GM12878 (cell line): ENCODE measurements around the gene LGALSL. TPM values are rescaled to one million over a fixed set of nuclear protein-coding genes. Genes with fewer than 3 reads are reported as not detected.

Experiments
- polyA plus RNA-seq, 11 experiments: library from polyadenylated mRNA; depleted of rRNA in 4 of 11; unstranded in 6 of 11; stranded (reverse) in 5 of 11; fragments of >200 nt; fragmentation: Nextera tagmentation in 4 of 11; fragmentation: Illumina TruSeq in 1 of 11; extraction: Ambion mirVana in 4 of 11; extraction: Trizol in 1 of 11; gene quantifications; 1 replicate in 1 of 11; 2 replicates in 10 of 11; pipeline versions ENCODE4 v1.2.1 to v1.2.3, GENCODE V29; 2011 to 2016; ENCODE audit warnings: inconsistent platforms in 2 of 11, missing spikeins in 2 of 11, low read depth in 1 of 11
- total RNA-seq, 4 experiments: library from RNA; depleted of rRNA in 3 of 4; stranded (reverse); fragments of >200 nt in 3 of 4; fragmentation: Illumina TruSeq in 1 of 4; extraction: Trizol in 1 of 4; gene quantifications; 2 replicates each; pipeline versions ENCODE4 v1.2.1 to v1.2.3, GENCODE V29; 2013 to 2021
- TF ChIP-seq, protein P1 (sequence below): fragments of 450-650 bp; IDR thresholded peaks from 2 replicates; pipeline ENCODE4 v1.6.1; 2018; ENCODE audit warnings: borderline replicate concordance, mild to moderate bottlenecking; ENCODE audit not compliant: partially characterized antibody
- TF ChIP-seq, protein P2 (sequence below): IDR thresholded peaks from 2 replicates; pipeline ENCODE4 v1.6.1; 2011; ENCODE audit warnings: borderline replicate concordance, low read depth, mild to moderate bottlenecking, moderate library complexity, mixed read lengths, low read length; ENCODE audit not compliant: insufficient read depth; ENCODE audit errors: extremely low read length
- TF ChIP-seq, protein P3 (sequence below): fragments of 450-650 bp; formaldehyde crosslinking; IDR thresholded peaks from 2 replicates; pipeline ENCODE4 v1.4.0; 2020; ENCODE audit warnings: mild to moderate bottlenecking, moderate library complexity

The LGALSL gene
- total and polyA plus RNA-seq, 10 of the 15 experiments (the other 5 are each of a cell fraction or from before 2014, with no cell fraction given) = 3.3 to 9.1 (median 4.9) TPM

DNA sequence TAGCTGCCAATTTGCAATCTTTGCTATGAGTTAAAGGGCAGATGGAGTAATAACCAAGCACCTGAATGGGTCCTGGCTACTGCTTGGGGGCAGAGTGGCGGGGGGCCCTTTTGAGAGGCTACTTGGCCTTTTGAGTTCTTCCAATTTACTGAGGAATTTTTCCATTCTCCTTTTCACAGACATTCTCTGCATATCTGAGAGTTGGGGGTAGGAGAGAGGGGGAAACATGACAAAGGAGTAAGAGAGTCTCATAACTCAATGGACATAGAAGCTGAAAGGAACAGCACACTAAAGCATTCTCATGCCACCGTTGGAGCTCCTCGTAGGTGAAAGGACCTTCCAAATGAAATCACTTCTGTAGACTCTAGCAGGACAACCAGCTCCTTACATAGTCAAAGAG is 16.1 kb downstream of the LGALSL start (continued):
- TF ChIP-seq, protein P1, sequence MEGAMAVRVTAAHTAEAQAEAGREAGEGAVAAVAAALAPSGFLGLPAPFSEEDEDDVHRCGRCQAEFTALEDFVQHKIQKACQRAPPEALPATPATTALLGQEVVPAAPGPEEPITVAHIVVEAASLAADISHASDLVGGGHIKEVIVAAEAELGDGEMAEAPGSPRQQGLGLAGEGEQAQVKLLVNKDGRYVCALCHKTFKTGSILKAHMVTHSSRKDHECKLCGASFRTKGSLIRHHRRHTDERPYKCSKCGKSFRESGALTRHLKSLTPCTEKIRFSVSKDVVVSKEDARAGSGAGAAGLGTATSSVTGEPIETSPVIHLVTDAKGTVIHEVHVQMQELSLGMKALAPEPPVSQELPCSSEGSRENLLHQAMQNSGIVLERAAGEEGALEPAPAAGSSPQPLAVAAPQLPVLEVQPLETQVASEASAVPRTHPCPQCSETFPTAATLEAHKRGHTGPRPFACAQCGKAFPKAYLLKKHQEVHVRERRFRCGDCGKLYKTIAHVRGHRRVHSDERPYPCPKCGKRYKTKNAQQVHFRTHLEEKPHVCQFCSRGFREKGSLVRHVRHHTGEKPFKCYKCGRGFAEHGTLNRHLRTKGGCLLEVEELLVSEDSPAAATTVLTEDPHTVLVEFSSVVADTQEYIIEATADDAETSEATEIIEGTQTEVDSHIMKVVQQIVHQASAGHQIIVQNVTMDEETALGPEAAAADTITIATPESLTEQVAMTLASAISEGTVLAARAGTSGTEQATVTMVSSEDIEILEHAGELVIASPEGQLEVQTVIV = no peak
- TF ChIP-seq, protein P2, sequence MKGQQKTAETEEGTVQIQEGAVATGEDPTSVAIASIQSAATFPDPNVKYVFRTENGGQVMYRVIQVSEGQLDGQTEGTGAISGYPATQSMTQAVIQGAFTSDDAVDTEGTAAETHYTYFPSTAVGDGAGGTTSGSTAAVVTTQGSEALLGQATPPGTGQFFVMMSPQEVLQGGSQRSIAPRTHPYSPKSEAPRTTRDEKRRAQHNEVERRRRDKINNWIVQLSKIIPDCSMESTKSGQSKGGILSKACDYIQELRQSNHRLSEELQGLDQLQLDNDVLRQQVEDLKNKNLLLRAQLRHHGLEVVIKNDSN = no peak
- TF ChIP-seq, protein P3, sequence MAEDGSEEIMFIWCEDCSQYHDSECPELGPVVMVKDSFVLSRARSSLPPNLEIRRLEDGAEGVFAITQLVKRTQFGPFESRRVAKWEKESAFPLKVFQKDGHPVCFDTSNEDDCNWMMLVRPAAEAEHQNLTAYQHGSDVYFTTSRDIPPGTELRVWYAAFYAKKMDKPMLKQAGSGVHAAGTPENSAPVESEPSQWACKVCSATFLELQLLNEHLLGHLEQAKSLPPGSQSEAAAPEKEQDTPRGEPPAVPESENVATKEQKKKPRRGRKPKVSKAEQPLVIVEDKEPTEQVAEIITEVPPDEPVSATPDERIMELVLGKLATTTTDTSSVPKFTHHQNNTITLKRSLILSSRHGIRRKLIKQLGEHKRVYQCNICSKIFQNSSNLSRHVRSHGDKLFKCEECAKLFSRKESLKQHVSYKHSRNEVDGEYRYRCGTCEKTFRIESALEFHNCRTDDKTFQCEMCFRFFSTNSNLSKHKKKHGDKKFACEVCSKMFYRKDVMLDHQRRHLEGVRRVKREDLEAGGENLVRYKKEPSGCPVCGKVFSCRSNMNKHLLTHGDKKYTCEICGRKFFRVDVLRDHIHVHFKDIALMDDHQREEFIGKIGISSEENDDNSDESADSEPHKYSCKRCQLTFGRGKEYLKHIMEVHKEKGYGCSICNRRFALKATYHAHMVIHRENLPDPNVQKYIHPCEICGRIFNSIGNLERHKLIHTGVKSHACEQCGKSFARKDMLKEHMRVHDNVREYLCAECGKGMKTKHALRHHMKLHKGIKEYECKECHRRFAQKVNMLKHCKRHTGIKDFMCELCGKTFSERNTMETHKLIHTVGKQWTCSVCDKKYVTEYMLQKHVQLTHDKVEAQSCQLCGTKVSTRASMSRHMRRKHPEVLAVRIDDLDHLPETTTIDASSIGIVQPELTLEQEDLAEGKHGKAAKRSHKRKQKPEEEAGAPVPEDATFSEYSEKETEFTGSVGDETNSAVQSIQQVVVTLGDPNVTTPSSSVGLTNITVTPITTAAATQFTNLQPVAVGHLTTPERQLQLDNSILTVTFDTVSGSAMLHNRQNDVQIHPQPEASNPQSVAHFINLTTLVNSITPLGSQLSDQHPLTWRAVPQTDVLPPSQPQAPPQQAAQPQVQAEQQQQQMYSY (CRISPR knock-in tag) = no peak
